HL-60 (cell line): ENCODE results near the gene MYO3B.

Experiments
- CTCF ChIP-seq: IDR thresholded peaks from one replicate; pipeline ENCODE4 v1.5.1; 2011; ENCODE audit warnings: low read length, control low read depth, inconsistent platforms; ENCODE audit not compliant: insufficient read depth
- GABPA ChIP-seq: IDR thresholded peaks from 2 replicates; pipeline ENCODE4 v1.6.1; 2012; ENCODE audit warnings: low read depth
- POLR2AphosphoS5 ChIP-seq: IDR thresholded peaks from 2 replicates; pipeline ENCODE4 v1.6.1; 2012; ENCODE audit warnings: low read depth
- SPI1 ChIP-seq: IDR thresholded peaks from 2 replicates; pipeline ENCODE4 v1.6.1; 2012; ENCODE audit warnings: low read depth, mild to moderate bottlenecking, borderline replicate concordance

- TF ChIP-seq CTCF, result no peak
- no peak for TF ChIP-seq SPI1
- TF ChIP-seq GABPA, result no peak
- TF ChIP-seq POLR2AphosphoS5, result no peak
Observed at GRCh38 chr2:170191166-170191866, 13.4 kb downstream of the MYO3B start.
